GM12873 (cell line): Measurements from ENCODE around the gene DCUN1D3.

Experiments
- TF ChIP-seq, protein P1 (sequence below): IDR thresholded peaks from 2 replicates; pipeline ENCODE4 v1.5.1; 2012; ENCODE audit warnings: low read depth, mild to moderate bottlenecking, moderate library complexity, low read length, control low read depth; ENCODE audit not compliant: insufficient read depth; ENCODE audit errors: missing control alignments

The DCUN1D3 gene

DNA sequence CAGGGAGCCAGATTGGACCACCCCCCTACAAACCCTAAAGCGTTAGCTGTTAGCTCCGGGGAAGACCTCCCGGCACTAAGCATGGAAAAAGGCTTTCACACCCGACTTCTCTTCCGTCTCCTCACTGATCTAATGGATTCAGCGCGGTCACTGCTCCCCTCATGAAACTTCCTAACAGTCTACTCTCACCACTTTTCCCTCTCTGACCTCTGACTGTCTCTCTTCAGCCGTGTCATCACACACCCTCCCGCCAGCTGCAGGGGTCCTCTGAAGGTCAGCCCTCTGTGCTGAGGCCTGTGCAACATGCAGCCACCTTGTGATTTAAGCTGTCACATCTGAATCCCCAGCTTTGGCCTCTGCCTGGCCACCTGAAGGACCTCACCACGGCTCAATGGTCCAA is 16.1 kb upstream of the DCUN1D3 start:
- TF ChIP-seq, protein P1, sequence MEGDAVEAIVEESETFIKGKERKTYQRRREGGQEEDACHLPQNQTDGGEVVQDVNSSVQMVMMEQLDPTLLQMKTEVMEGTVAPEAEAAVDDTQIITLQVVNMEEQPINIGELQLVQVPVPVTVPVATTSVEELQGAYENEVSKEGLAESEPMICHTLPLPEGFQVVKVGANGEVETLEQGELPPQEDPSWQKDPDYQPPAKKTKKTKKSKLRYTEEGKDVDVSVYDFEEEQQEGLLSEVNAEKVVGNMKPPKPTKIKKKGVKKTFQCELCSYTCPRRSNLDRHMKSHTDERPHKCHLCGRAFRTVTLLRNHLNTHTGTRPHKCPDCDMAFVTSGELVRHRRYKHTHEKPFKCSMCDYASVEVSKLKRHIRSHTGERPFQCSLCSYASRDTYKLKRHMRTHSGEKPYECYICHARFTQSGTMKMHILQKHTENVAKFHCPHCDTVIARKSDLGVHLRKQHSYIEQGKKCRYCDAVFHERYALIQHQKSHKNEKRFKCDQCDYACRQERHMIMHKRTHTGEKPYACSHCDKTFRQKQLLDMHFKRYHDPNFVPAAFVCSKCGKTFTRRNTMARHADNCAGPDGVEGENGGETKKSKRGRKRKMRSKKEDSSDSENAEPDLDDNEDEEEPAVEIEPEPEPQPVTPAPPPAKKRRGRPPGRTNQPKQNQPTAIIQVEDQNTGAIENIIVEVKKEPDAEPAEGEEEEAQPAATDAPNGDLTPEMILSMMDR: no peak

DNA sequence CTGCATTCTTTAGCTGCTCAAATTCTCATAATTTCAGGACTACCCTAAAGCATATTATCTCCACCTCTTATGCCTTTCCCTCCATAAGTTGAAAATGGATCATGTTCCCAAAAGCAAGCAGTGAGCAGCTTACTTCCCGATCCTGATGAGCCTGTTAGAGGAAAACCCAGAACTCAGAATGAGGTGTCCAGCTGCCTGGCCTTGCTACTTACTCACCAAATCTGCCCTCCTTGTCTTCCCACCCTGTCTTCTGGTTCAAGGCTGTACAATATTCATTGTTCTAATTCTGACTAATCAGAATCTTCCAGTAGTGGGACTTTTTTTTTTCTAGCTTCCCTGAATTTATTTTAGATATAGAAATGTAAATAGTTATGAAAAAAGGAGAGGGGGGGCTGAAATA is 11.2 kb upstream of the DCUN1D3 start:
- TF ChIP-seq, protein P1: no peak

DNA sequence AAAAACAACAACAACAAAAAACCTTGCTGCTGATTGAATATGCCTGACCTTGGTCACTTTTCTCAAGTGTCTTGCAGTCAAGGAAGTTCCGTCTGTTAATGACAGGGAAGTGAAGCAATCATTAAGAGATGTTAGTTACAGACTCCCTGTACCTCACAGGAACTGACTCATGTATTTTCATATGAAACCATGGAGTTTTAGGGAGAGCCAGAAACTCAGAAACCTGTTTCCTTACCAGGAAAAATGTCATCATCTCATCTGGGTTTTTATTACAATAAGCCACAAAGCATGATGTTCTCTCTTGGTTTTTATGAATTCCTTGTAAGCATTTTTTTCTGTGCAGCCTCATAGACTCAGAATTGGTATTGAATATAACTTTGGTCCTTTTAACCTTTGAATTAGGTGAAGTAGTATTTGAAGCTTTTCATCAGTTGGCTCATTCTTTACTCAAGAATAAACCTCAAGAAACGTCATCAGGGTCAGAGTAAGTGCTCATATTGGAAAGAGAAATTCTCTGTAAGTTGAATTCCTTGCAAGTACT is 10.7 kb upstream of the DCUN1D3 start:
- TF ChIP-seq, protein P1: no peak

DNA sequence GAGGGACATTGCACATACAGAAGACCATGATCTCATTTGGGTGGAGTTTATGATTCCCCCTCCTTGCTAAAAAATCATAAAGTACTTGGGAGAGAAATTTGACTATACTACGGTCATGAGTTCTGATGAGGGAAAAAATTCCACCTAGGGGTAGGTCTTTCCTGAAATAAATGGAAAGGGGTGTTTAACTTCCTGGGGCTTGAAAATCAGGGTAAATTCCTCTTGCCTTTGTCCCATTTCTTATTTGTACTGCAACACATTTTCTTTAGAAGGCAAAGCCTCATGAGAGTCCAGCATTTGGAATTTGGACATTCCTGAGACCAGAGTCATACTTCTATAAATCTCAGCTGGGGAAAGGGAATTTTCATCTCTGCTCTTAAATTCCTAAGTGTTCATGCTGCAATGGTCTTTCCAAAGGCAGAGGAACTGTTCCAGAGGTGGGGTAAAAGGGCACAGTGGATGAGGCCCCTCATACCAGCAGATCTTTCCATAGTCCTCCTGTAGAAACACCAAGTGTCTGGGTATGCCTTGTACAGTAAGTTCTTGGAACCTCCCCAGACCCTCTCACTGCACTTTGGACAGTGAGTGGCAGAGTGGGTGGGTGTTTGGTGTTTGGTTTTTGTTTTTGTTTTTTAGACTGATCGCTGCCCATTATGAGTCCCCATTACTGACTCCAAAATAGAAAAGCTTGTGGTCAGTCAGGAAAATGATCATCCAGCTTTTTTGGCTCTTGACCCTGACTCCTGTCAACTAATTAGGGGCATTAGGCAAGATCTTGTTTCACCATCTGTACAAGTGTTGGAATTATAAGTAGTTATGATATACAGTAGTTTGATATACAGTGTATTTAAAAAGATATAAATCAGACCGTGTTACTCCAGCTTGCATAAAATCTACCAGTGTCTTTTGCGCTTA is 6.4 kb upstream of the DCUN1D3 start:
- TF ChIP-seq, protein P1: no peak

DNA sequence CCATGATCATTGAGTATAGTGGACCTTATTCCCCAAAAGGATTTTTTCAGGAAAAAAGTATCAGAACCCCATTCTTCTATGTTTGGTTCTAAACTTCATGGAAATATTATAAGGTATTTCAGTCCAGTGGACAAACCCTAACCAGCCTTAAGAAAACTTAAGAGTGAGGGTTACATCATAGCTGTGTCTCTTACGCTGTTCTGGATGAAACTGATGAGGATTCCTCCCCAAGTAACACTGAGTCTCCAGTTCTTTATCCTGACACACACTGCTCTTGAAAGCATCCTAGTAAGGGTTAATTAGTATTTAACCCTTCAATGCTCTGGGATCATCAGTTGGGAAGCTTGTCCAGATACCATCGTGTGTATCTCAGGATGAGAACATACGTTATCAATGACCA is 5.4 kb upstream of the DCUN1D3 start:
- TF ChIP-seq, protein P1: no peak

DNA sequence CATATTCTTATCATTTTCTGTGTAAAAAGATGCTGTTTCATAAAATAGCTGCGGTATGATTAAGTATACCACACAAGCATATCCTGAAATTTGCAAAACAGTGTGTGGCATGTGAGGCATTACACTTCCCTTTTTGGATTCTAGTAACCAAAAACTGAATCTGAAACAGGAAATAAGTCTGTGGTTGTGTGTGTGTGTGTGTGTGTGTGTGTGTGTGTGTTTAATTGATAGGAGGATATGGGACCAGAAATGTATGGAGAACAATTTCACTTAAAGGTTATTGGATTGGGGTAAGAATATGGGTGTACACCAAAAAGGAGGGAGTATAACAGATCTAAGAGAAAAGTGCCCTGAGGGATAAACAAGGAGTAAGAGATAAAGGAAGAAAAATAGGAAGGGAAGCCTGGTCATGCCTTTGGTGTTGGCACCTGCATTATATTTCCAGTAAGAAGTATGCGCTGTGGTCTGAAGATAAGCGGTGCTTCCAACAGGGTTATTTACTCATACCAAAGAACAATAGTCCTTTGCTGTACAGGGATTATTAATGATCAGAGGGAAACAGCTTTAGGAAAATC is 4.4 kb upstream of the DCUN1D3 start:
- TF ChIP-seq, protein P1: no peak

DNA sequence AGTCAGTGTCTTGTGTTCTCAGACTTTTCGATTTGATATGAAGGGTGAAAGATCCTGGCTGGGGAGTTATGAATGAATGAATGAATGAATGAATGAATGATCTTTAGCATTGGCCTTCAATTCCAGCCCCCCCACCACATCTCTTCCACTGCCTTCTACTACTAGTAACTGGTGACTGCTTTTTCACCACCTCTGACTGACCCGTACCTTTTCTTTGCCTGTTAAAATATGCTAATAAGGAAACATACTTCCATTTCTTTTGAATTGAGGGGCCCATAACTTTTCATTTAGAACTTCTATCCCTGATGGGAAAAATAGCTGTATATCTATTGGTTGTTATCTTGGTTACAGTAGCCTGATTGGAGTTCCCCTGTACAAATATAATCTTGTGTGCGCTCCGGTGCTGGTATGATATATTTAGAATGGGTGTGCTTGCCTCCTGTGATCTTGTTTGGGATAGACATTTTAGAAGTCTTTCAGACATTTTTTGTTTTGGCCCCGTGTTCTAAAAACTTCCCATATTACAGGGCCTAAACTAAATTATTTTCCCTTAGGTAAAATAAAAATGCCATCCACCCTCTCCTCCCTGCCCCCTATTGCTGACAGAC is 3.8 kb upstream of the DCUN1D3 start:
- TF ChIP-seq, protein P1: no peak
